HCT116 (cell line): Measurements from ENCODE around the gene COL4A1. TPM values are rescaled to one million over a fixed set of nuclear protein-coding genes. Genes with fewer than 3 reads are reported as not detected.

Source experiments
- ATAC-seq: fragments of 200-7000 bp; cut with Tn5 transposase; 2 replicates; pipeline ENCODE4 v1.9.1; 2020; ENCODE audit warnings: mild to moderate bottlenecking, moderate library complexity
- BruUV-seq: library from RNA; stranded (reverse); fragments of 400-500 nt; replicated peaks from 2 replicates; lab custom pipeline; 2021; lab: Mats Ljungman, UMichigan
- CTCF ChIA-PET: fragments of 300-600 bp; sonication (Branson Sonifier 250); formaldehyde crosslinking; loops from one replicate; lab custom pipeline; 2021; ENCODE audit warnings: antibody characterized with exemption; lab: Charles Lee
- POLR2A ChIA-PET: fragments of 300-600, 350-600 bp; sonication (Branson Sonifier 250); formaldehyde crosslinking; loops from one replicate; lab custom pipeline; 2021; ENCODE audit warnings: antibody characterized with exemption; lab: Charles Lee
- RAD21 ChIA-PET, 2 experiments: fragments of 300-600 bp; sonication (Branson Sonifier 250); formaldehyde crosslinking; loops; one replicate each; lab custom pipeline; 2023; ENCODE audit warnings: low total read pairs in 2 of 2; ENCODE audit not compliant: uncharacterized antibody in 2 of 2, unreplicated experiment in 2 of 2, low non-redundant PET in 1 of 2; lab: Charles Lee
- DNase-seq: peaks from one replicate; pipeline ENCODE4 v3.0.0-alpha.2; 2010; ENCODE audit warnings: low read depth, low spot score
- H2AFZ ChIP-seq: fragments of 200-600 bp; shearing (Covaris generic), sonication (generic); 2 replicates; pipeline ENCODE4 v1.6.1; 2017; ENCODE audit warnings: low read depth, mixed run types, mixed read lengths, antibody characterized with exemption, low read length; ENCODE audit not compliant: poor library complexity, severe bottlenecking
- H3K27ac ChIP-seq: 2 replicates; pipeline ENCODE4 v1.5.1; 2012; ENCODE audit warnings: low read depth, low read length
- H3K27me3 ChIP-seq: fragments of 200-600 bp; sonication (generic); 2 replicates; pipeline ENCODE4 v1.6.1; 2016; ENCODE audit warnings: mixed run types, low read length, mixed read lengths; ENCODE audit not compliant: insufficient read depth
- H3K36me3 ChIP-seq, 2 experiments: fragments of 200-500 bp in 1 of 2; fragments of 200-600 bp in 1 of 2; sonication (Bioruptor generic) in 1 of 2; sonication (generic) in 1 of 2; 2 replicates each; pipeline versions ENCODE4 v1.5.1 to v1.6.1; 2014 to 2016; ENCODE audit warnings: low read length in 2 of 2, inconsistent platforms in 1 of 2, mixed read lengths in 1 of 2, mixed run types in 1 of 2; ENCODE audit not compliant: insufficient read depth in 2 of 2, control insufficient read depth in 1 of 2
- H3K4me1 ChIP-seq, 2 experiments: fragments of 200-600 bp in 1 of 2; sonication (generic) in 1 of 2; 2 replicates each; pipeline versions ENCODE4 v1.5.1 to v1.6.1; 2012 to 2017; ENCODE audit warnings: low read length in 2 of 2, inconsistent platforms in 1 of 2, mild to moderate bottlenecking in 1 of 2, mixed read lengths in 1 of 2, mixed run types in 1 of 2, moderate library complexity in 1 of 2; ENCODE audit not compliant: insufficient read depth in 2 of 2, control insufficient read depth in 1 of 2
- H3K4me2 ChIP-seq: fragments of 200-600 bp; sonication (generic); 2 replicates; pipeline ENCODE4 v1.6.1; 2017; ENCODE audit warnings: mixed run types, low read length, mixed read lengths
- H3K4me3 ChIP-seq, 2 experiments: fragments of 200-600 bp in 1 of 2; sonication (generic) in 1 of 2; replicated peaks in 1 of 2; 2 replicates each; pipeline ENCODE4 v1.5.1; 2011 to 2016; ENCODE audit warnings: low read length in 2 of 2, control low read depth in 1 of 2, low read depth in 1 of 2, mild to moderate bottlenecking in 1 of 2, mixed read lengths in 1 of 2, mixed run types in 1 of 2
- H3K79me2 ChIP-seq: fragments of 200-600 bp; sonication (generic); 2 replicates; pipeline ENCODE4 v1.6.1; 2017; ENCODE audit warnings: mild to moderate bottlenecking, mixed run types, low read length, moderate library complexity, mixed read lengths; ENCODE audit not compliant: insufficient read depth
- H3K9ac ChIP-seq: fragments of 200-600 bp; sonication (generic); 2 replicates; pipeline ENCODE4 v1.6.1; 2016; ENCODE audit warnings: low read length, mixed read lengths
- H3K9me2 ChIP-seq: fragments of 200-600 bp; sonication (generic), shearing (Covaris generic); 2 replicates; pipeline ENCODE4 v1.6.1; 2017; ENCODE audit warnings: mixed run types, mild to moderate bottlenecking, moderate library complexity; ENCODE audit not compliant: insufficient read depth
- H3K9me3 ChIP-seq, 2 experiments: fragments of 200-500 bp in 1 of 2; fragments of 200-600 bp in 1 of 2; sonication (Bioruptor generic) in 1 of 2; sonication (generic) in 1 of 2; 2 replicates each; pipeline ENCODE4 v1.6.1; 2014 to 2017; ENCODE audit warnings: low read length in 2 of 2, mixed read lengths in 2 of 2, inconsistent platforms in 1 of 2, low read depth in 1 of 2, mild to moderate bottlenecking in 1 of 2, mixed run types in 1 of 2, moderate library complexity in 1 of 2; ENCODE audit not compliant: control insufficient read depth in 1 of 2, insufficient read depth in 1 of 2
- H4K20me1 ChIP-seq: fragments of 200-600 bp; sonication (generic), shearing (Covaris generic); 2 replicates; pipeline ENCODE4 v1.6.1; 2017; ENCODE audit warnings: mixed run types, mild to moderate bottlenecking, moderate library complexity; ENCODE audit not compliant: insufficient read depth
- ATF3 ChIP-seq: IDR thresholded peaks from 2 replicates; pipeline ENCODE4 v1.6.1; 2012
- CBX3 ChIP-seq: IDR thresholded peaks from 2 replicates; pipeline ENCODE4 v1.6.1; 2012; ENCODE audit warnings: low read depth
- CEBPB ChIP-seq: IDR thresholded peaks from 2 replicates; pipeline ENCODE4 v1.6.1; 2012; ENCODE audit warnings: low read depth
- CTCF ChIP-seq, 3 experiments: fragments of 200-600 bp in 1 of 3; sonication (generic) in 1 of 3; IDR thresholded peaks in 2 of 3; conservative IDR thresholded peaks in 1 of 3; 2 replicates each; pipeline ENCODE4 v1.5.1; 2012 to 2017; ENCODE audit warnings: low read depth in 2 of 3, low read length in 2 of 3, antibody characterized with exemption in 1 of 3, borderline replicate concordance in 1 of 3, control low read depth in 1 of 3, mild to moderate bottlenecking in 1 of 3, mixed read lengths in 1 of 3, mixed run types in 1 of 3, moderate library complexity in 1 of 3; ENCODE audit not compliant: insufficient read depth in 1 of 3
- EGR1 ChIP-seq: IDR thresholded peaks from 2 replicates; pipeline ENCODE4 v1.6.1; 2012; ENCODE audit warnings: low read depth
- EZH2 ChIP-seq: fragments of 200-600 bp; sonication (generic); IDR thresholded peaks from 2 replicates; pipeline ENCODE4 v1.6.1; 2017; ENCODE audit warnings: antibody characterized with exemption, mixed run types
- EZH2phosphoT487 ChIP-seq: fragments of 200-600 bp; IDR thresholded peaks from 2 replicates; pipeline ENCODE4 v1.6.1; 2018; ENCODE audit warnings: antibody characterized with exemption, borderline replicate concordance
- FOSL1 ChIP-seq: IDR thresholded peaks from 2 replicates; pipeline ENCODE4 v1.6.1; 2012; ENCODE audit warnings: low read depth
- MAX ChIP-seq: IDR thresholded peaks from 2 replicates; pipeline ENCODE4 v1.6.1; 2012
- POLR2A ChIP-seq: IDR thresholded peaks from 2 replicates; pipeline ENCODE4 v1.7.0; 2011; ENCODE audit warnings: borderline replicate concordance; ENCODE audit not compliant: insufficient read depth, insufficient read length; ENCODE audit errors: extremely low read depth
- RAD21 ChIP-seq: IDR thresholded peaks from 2 replicates; pipeline ENCODE4 v1.6.1; 2012; ENCODE audit warnings: low read depth, mild to moderate bottlenecking
- REST ChIP-seq: IDR thresholded peaks from 2 replicates; pipeline ENCODE4 v1.6.1; 2012; ENCODE audit warnings: low read depth
- SRF ChIP-seq: IDR thresholded peaks from 2 replicates; pipeline ENCODE4 v1.6.1; 2012; ENCODE audit warnings: low read depth
- TCF7L2 ChIP-seq: IDR thresholded peaks from 2 replicates; pipeline ENCODE4 v1.7.0; 2011; ENCODE audit warnings: borderline replicate concordance, inconsistent platforms; ENCODE audit not compliant: insufficient read depth, insufficient read length; ENCODE audit errors: extremely low read depth
- YY1 ChIP-seq: IDR thresholded peaks from 2 replicates; pipeline ENCODE4 v1.6.1; 2011; ENCODE audit warnings: low read length, low read depth, moderate library complexity, mild to moderate bottlenecking; ENCODE audit not compliant: insufficient replicate concordance; ENCODE audit errors: extremely low read depth
- ZBTB33 ChIP-seq: IDR thresholded peaks from 2 replicates; pipeline ENCODE4 v1.6.1; 2011; ENCODE audit warnings: mild to moderate bottlenecking, low read length, moderate library complexity; ENCODE audit not compliant: insufficient replicate concordance; ENCODE audit errors: extremely low read depth
- ZFX ChIP-seq: fragments of 450-650 bp; IDR thresholded peaks from 2 replicates; pipeline ENCODE4 v1.6.1; 2017
- ZNF274 ChIP-seq: fragments of 200-500 bp; sonication (Bioruptor generic); IDR thresholded peaks from 2 replicates; pipeline ENCODE4 v1.6.1; 2014; ENCODE audit warnings: mild to moderate bottlenecking, low read depth, low read length, inconsistent platforms
- intact Hi-C: fragments of 100-400 bp; cut with micrococcal nuclease; formaldehyde crosslinking; loops from 2 replicates; pipeline ENCODE4 v1.10.0; 2022
- total RNA-seq: library from RNA; stranded (reverse); gene quantifications from one replicate; pipeline ENCODE4 v1.2.1, GENCODE V29; 2021; ENCODE audit not compliant: unreplicated experiment

COL4A1 gene
- total RNA-seq, 1 experiment from 2014 or later: 0.57 TPM

- POLR2A ChIA-PET: no interaction called here
- no peaks in the 10 kb centered on the region for H3K79me2 ChIP-seq
- no peak for TF ChIP-seq SRF
- TF ChIP-seq ATF3: no peak
- TF ChIP-seq CTCF (IDR thresholded peaks at IDR 0.05 in 2 of 3, conservative IDR thresholded peaks at IDR 0.05 in 1 of 3; ENCODE audit: borderline replicate concordance in 1 of 3, insufficient read depth in 1 of 3, low read depth in 2 of 3, low read length in 2 of 3): no peak
- no peak for TF ChIP-seq RAD21
- TF ChIP-seq YY1: no peak
- no peak for TF ChIP-seq CBX3
- TF ChIP-seq FOSL1: no peak
- TF ChIP-seq ZFX: no peak
- no peak for TF ChIP-seq CEBPB
- TF ChIP-seq EZH2: no peak
- no peak for TF ChIP-seq EZH2phosphoT487
- no peak for TF ChIP-seq ZNF274
- no peak for TF ChIP-seq MAX
- no peak for TF ChIP-seq ZBTB33
- no peak for TF ChIP-seq POLR2A
- TF ChIP-seq EGR1: no peak
- no peak for TF ChIP-seq REST
- no peak for TF ChIP-seq TCF7L2
- TF ChIP-seq, all 23 proteins: peak for 0
- no TSS peak for BruUV-seq
- H3K4me2 ChIP-seq: no peak overlapping the region
- RAD21 ChIA-PET: no interaction called here
- DNase-seq (no peak), ATAC-seq (no peak)
- no peak overlapping the region for H3K27ac ChIP-seq
- H2AFZ ChIP-seq: no peak overlapping the region
- intact Hi-C loops: no loop called here
- H4K20me1 ChIP-seq: no peaks in the 10 kb centered on the region
- no peaks in the 10 kb centered on the region for H3K9me2 ChIP-seq
- no peak overlapping the region for H3K4me3 ChIP-seq
- H3K9ac ChIP-seq: no peak overlapping the region
- no peaks in the 10 kb centered on the region for H3K27me3 ChIP-seq
- no peaks in the 10 kb centered on the region for H3K36me3 ChIP-seq
- H3K4me1 ChIP-seq: peaks cover 0 to 9% of the 10 kb centered on the region in 2 experiments; a peak in 1 of 4 replicates
- no peaks in the 10 kb centered on the region for H3K9me3 ChIP-seq
- CTCF ChIA-PET: no interaction called here
Observed at GRCh38 chr13:110217085-110217484, 89.9 kb downstream of the COL4A1 start.
